Left lobe of liver (tissue), 2 donors: ENCODE measurements around the gene ADK. TPM values are rescaled to one million over a fixed set of nuclear protein-coding genes. Genes with fewer than 3 reads are reported as not detected.
"Not testable (repeated sequence)": the region's sequence is repeated elsewhere in the genome, so short reads cannot be mapped to it uniquely, and the experiment has no call there.

Experiments used
- ATAC-seq: fragments of 200-7000 bp; cut with Tn5 transposase; one replicate; pipeline ENCODE4 v1.9.1; 2020; ENCODE audit warnings: mild to moderate bottlenecking, moderate library complexity
- DNase-seq: peaks from one replicate; pipeline ENCODE4 v3.0.0-alpha.2; 2020; ENCODE audit warnings: low spot score
- total RNA-seq: library from RNA; stranded (reverse); gene quantifications from one replicate; pipeline ENCODE4 v1.2.1, GENCODE V29; 2021
- donor health status: DM: no; HTN: no; CAD: no; lungs with moderate emphysema.
- donor health status: DM: no; HTN: yes; CAD: no.

ADK gene
- total RNA-seq, 1 donor from 2014 or later: 76.2 TPM

DNA sequence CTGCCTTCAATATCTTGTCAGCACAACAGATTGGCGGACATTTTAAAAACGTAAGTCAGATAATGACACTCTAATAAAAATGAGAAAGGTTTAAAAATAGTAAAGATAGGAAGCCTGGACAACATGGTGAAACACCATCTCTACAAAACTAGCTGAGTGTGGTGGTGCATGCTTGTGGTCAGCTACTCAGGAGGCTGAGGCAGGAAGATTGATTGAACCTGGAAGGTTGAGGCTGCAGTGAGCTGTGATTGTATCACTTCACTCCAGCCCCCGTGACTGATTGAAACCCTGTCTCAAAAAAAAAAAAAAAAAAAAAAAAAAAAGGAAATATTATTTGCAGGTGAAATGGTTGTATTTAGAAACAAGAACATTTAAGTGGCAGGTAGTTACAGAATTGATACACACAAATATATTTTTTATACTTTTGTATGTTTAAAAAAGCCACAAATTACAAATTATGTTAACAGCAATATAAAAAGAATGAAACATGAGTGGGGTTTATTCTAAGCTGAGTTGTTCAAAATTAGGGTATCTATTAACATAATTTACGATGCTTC is 141.9 kb downstream of the ADK start:
- DNase-seq (no peak), ATAC-seq (no peak)

DNA sequence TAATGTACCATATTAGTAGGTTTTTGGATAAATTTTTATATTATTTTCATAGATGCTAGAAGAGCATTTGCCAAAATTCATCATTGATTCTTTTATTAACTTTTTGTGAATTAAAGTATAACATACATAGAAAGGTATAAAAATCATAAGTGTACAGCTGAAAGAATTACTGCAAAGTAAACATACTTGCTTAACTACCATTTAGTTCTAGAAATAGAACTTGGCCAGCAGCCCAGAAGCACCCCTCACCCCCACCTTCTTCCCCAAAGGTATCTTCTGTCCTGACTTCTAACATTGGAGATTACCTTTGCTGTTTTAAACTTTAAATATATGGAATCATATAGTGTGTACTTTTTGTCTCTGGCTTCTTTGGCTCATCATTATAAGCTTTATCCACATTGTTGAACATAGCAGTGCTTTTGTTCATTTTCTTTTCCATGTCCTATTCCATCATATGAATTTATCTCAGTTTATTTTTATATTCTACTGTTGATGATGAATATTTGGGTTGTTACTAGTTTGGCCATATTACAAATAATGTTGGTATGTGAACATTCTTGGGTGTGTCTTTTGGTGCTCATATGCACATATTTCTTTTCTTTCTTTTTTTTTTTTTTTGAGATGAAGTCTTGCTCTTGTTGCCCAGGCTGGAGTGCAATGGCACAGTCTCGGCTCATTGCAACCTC is 142.8 kb downstream of the ADK start:
- ATAC-seq: no peak
- no peak for DNase-seq

DNA sequence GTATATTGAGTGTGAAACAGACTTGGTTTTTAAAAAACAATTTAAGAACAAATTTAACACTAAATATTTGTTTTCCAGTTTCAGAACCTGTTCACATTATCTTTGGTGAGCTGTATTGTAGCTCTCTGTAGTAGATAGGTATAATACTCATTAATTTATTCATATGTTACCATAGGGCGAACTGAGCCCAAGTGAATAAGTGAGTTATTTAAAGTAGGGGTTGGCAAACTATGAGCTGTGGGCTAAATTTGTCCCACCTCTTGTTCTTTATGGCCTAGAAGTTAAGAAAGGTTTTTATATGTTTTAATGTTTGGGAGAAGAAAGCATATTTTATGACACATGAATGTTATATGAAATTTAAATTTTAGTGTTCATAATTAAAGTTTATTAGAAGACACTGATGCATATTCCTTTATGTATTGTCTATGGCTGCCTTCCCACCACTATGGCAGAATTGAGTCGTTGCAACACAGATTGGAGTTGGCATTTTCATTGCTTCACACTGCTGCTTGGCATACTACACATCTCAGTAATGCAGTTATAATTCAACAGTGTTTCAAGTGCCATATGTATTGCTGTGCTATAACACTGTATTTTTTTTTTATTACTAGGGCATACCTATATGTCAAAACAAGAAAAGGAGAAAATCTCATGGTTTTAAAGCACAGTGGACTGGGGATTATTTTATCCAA is 146.5 kb downstream of the ADK start:
- DNase-seq (no peak), ATAC-seq (peak; percentile 47)

DNA sequence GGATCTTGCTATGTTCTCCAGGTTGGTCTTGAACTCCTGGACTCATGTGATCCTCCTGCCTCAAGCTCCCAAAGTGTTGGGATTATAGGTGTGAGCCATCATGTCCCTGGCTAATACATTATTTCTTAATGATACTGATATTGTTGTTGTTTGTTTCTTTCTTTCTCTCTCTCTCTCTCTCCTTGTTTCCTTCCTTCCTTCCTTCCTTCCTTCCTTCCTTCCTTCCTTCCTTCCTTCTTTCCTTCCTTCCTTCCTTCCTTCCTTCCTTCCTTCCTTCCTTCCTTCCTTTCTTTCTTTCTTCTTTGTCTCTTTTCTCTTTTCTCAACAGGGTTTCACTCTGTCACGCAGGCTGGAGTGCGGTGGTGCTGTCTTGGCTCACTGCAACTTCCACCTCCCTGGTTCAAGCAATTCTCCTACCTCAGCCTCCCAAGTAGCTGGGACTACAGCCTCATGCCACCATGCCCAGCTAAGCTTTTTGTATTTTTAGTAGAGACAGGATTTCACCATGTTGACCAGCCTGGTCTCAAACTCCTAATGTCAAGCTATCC is 149.1 kb downstream of the ADK start:
- not testable (repeated sequence) for DNase-seq, ATAC-seq

DNA sequence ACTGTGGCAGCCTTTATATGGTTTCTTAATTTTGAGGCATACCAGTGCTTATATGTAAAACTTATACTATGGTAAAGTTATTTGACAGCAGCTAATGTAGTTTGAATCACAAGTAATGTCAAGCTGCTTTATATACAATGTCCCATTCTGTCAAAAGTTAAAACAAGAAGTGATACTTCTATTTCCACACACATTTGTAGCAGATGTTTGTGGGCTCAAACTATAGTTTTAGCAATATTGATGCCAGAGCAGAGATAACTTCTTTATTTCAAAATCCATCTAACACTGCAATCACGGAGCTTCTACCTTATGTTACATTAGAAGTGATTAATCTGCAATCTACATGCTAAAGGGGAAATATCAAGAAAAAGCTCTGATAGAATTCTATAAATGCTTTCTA is 149.6 kb downstream of the ADK start:
- ATAC-seq: no peak
- no peak for DNase-seq

- DNase-seq: no peak
- ATAC-seq: no peak
Measured at GRCh38 chr10:74305730-74306129, 154.7 kb downstream of the ADK start.

GRCh38 chr10:74306227-74306982 is 155.4 kb downstream of the ADK start:
- DNase-seq: no peak
- ATAC-seq: peak; percentile 54

- DNase-seq (no peak), ATAC-seq (peak; percentile 62)
Measured at GRCh38 chr10:74307061-74307651, 156.1 kb downstream of the ADK start.

DNA sequence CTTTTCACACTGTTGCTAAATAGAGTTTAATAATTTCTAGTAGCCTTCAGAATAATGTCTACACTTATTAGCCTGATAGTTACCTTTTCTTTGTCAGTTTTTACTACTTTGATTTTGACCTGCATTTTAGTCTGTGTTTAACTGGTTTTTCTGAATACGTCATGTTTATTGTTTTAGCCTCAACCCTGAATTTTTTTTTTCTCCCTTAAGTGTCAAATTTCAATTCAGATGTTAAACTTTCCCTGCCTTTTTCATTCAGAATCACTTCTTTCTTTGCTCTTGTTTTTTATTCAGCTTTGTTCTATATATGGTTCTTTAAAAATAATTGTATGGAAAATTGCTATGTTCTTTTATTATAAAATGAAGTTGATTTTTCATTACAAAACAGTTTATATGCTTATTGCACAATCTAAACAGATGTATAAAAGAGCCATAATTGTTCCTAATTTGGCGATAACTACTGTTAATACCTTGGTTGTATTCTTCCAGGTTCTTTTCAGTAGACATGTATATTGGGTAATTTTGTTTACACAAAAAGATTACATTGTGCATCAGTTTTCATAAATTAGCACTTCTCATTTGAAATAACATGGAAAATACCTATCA is 159.7 kb downstream of the ADK start:
- ATAC-seq (no peak), DNase-seq (no peak)

- peak; percentile 52 for ATAC-seq
- no peak for DNase-seq
Measured at GRCh38 chr10:74314166-74314565, 163.1 kb downstream of the ADK start.

- DNase-seq: no peak
- no peak for ATAC-seq
Measured at GRCh38 chr10:74320026-74320425, 169.0 kb downstream of the ADK start.

DNA sequence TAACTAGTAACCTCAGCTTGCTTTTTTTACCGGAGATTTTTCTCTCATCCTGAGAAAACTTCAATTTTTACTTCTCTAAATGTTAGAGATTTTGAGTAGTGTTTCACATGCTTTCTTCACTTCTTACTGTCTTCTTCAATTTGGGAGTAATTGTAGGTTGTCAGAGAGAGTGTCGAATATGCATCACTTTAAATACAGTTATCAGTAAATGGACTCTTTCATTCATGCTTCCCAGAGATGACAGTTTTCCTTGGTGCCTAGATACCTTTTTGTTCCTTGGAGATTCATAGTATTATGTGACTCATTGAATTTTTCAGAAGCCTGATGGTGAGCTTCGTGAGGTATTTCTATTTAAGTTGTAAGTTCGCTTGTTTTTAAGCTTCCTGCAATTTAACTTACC is 169.7 kb downstream of the ADK start:
- no peak for ATAC-seq
- DNase-seq: no peak

DNA sequence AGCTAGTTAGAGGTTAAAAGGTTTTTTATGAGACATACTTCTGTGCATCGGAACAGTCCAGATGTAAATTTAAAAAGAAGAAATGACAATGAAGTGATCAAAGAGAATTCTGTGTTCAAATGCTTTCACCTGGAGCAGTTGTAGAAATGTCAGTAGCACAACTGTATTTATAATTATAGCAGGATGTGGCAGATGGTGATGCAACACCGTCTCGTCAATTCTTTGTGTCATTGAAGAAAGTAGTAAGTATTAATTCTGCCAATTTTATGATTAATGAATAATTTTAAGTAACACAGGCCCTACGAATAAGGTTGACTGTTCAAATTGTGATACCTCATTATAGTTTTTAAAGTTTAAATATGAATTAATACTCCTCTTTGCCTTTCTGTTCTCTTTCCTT is 171.1 kb downstream of the ADK start:
- DNase-seq (no peak), ATAC-seq (no peak)

GRCh38 chr10:74322565-74322964 is 171.5 kb downstream of the ADK start:
- no peak for ATAC-seq
- DNase-seq: no peak

GRCh38 chr10:74328388-74328787 is 177.4 kb downstream of the ADK start:
- DNase-seq: no peak
- ATAC-seq: no peak

GRCh38 chr10:74329873-74330272 is 178.9 kb downstream of the ADK start:
- no peak for ATAC-seq

GRCh38 chr10:74330646-74331045 is 179.6 kb downstream of the ADK start:
- no peak for DNase-seq
- ATAC-seq: no peak

More at GRCh38 chr10:74329873-74330272, 178.9 kb downstream of the ADK start:
- no peak for DNase-seq

- DNase-seq (no peak), ATAC-seq (no peak)
Measured at GRCh38 chr10:74332398-74332797, 181.4 kb downstream of the ADK start.

DNA sequence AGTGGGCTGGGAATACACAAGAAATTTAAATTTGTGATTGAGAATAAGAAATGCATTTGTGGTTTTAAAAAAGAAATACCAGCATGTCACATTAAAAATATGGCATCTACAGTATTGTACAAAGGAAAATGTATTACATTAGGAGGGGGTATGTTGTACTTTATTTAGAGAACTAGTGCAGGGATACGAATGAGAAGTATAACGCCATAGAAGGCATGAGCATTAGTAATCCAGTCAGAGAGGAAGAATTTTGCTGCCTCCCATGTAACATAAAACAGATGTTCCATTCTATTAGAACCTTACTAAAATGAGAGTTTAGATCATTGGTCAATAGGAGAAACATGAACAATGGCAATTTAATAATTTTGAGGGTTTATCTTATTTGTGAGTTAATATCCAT is 182.2 kb downstream of the ADK start:
- ATAC-seq: no peak

DNA sequence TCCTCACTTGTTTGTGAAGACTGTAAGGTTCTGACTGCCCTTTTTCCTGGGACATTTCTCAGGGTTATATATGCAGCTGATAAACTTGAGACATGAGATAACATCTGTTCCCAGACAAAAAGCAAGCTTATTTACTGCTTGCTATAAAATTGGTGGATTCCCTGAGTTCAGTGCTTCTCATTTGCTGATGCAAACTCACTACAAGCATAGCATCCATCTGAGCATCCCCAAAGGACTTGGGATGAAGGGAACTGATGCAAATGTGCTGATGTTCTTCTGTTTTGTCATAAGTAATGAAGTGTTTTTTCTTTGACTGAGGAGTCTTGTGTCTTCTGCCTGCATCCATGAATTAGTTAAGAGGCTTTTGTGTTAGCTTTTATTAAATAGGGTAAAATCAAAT is 183.2 kb downstream of the ADK start:
- ATAC-seq (no peak), DNase-seq (no peak)

More for the DNA sequence above, 182.2 kb downstream of the ADK start:
- DNase-seq: no peak
